Loucy (cell line): ENCODE results near the gene KCNV2.

Experiments used
- CTCF ChIP-seq: fragments of 200-600 bp; sonication (generic); conservative IDR thresholded peaks from 2 replicates; pipeline ENCODE4 v1.5.1; 2014; ENCODE audit warnings: mild to moderate bottlenecking, antibody characterized with exemption, low read length
- EZH2phosphoT487 ChIP-seq: fragments of 200-600 bp; IDR thresholded peaks from 2 replicates; pipeline ENCODE4 v1.6.1; 2018; ENCODE audit warnings: antibody characterized with exemption, mild to moderate bottlenecking, moderate library complexity, borderline replicate concordance

- TF ChIP-seq CTCF (no peak), EZH2phosphoT487 (no peak)
These were observed 6.2 kb downstream of the KCNV2 start for GRCh38 chr9:2723376-2724065.
